Heart left ventricle (tissue), 13 donors: ENCODE measurements around the gene RPL29.

Experiments used
- POLR2A ChIP-seq, 2 donors: fragments of 450-650 bp; IDR thresholded peaks; one replicate each; pipeline ENCODE4 v1.6.1; 2017; ENCODE audit warnings: antibody characterized with exemption in 2 of 2, mild to moderate bottlenecking in 2 of 2, moderate library complexity in 2 of 2
- TF ChIP-seq, protein P1 (sequence below), 12 donors: fragments of 200-600 bp; sonication (generic) in 4 of 12; IDR thresholded peaks; one replicate each; pipeline versions ENCODE4 v1.5.0 to v1.8.0; 2018 to 2022; ENCODE audit warnings: antibody characterized with exemption in 12 of 12, mild to moderate bottlenecking in 5 of 12
- donor health status: ischemic (EF 13 %, LVEDD 7.1; RV severe dilation, severe dysfunction).
- donor health status: DM: no; HTN: yes; CAD: no.
- donor health status: DM: no; HTN: no; CAD: no.
- donor health status: ischemic (EF 25% LVEDD 6.9; RV normal size, moderate dysfunction).
- donor health status: ischemic (EF 25% LVEDD 5.7; RV mildly dilated, moderate dysfunction).
- donor health status: ischemic (EF 35%, LVEDD 5.7; RV mildly dilated, moderate dysfunction).
- donor health status: nonischemic (EF 11% LVEDD 7.7; RV severe dilation, severe dysfunction).
- donor health status: DM: yes; HTN: yes; CAD: no.
- donor health status: PGD.
- donor health status: ischemic (EF 29% LVEDD 5.4; RV normal size, mild dysfunction).
- donor health status: nonischemic (EF 23%, LVEDD 6.1; RV moderate dilation, normal function).

GRCh38 chr3:51945926-51946705, 49.6 kb downstream of the RPL29 start:
- TF ChIP-seq, protein P1, sequence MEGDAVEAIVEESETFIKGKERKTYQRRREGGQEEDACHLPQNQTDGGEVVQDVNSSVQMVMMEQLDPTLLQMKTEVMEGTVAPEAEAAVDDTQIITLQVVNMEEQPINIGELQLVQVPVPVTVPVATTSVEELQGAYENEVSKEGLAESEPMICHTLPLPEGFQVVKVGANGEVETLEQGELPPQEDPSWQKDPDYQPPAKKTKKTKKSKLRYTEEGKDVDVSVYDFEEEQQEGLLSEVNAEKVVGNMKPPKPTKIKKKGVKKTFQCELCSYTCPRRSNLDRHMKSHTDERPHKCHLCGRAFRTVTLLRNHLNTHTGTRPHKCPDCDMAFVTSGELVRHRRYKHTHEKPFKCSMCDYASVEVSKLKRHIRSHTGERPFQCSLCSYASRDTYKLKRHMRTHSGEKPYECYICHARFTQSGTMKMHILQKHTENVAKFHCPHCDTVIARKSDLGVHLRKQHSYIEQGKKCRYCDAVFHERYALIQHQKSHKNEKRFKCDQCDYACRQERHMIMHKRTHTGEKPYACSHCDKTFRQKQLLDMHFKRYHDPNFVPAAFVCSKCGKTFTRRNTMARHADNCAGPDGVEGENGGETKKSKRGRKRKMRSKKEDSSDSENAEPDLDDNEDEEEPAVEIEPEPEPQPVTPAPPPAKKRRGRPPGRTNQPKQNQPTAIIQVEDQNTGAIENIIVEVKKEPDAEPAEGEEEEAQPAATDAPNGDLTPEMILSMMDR (IDR thresholded peaks at IDR 0.05), result no peak
- TF ChIP-seq POLR2A (IDR thresholded peaks at IDR 0.05), result no peak
